Thoracic aorta (tissue), 2 donors: ENCODE measurements around the gene SUGP2. TPM values are rescaled to one million over a fixed set of nuclear protein-coding genes. Genes with fewer than 3 reads are reported as not detected.

Experiments
- ATAC-seq: fragments of 150-250 bp; one replicate; pipeline ENCODE4 v1.8.0; 2017; ENCODE audit warnings: low read depth; ENCODE audit not compliant: insufficient number of reproducible peaks, low FRiP score
- DNase-seq: peaks from one replicate; pipeline ENCODE4 v3.0.0-alpha.2; 2020; ENCODE audit warnings: low spot score
- H3K27ac ChIP-seq, 2 donors: fragments of 200-600 bp; sonication (generic); 1 replicate in 1 of 2; 2 replicates in 1 of 2; pipeline ENCODE4 v1.5.1; 2016; ENCODE audit warnings: mild to moderate bottlenecking in 2 of 2, moderate library complexity in 2 of 2
- H3K27me3 ChIP-seq: fragments of 200-600 bp; sonication (generic); replicated peaks from 2 replicates; pipeline ENCODE4 v1.6.0; 2016; ENCODE audit warnings: mild to moderate bottlenecking; ENCODE audit not compliant: insufficient read depth
- H3K36me3 ChIP-seq: fragments of 200-600 bp; sonication (generic); one replicate; pipeline ENCODE4 v1.5.1; 2016
- H3K4me1 ChIP-seq, 2 donors: fragments of 200-600 bp; sonication (generic); 1 replicate in 1 of 2; 2 replicates in 1 of 2; pipeline versions ENCODE4 v1.5.1 to v1.6.0; 2016; ENCODE audit warnings: low read depth in 2 of 2, mild to moderate bottlenecking in 1 of 2; ENCODE audit not compliant: control insufficient read depth in 1 of 2
- H3K4me3 ChIP-seq: fragments of 200-600 bp; sonication (generic); 2 replicates; pipeline ENCODE4 v1.5.1; 2016; ENCODE audit warnings: mild to moderate bottlenecking
- H3K9me3 ChIP-seq: fragments of 200-600 bp; sonication (generic); 2 replicates; pipeline ENCODE4 v1.5.1; 2016
- total RNA-seq, 2 donors: library from RNA; depleted of rRNA; stranded (reverse); fragments of >200 nt; gene quantifications; one replicate each; pipeline versions ENCODE4 v1.1.0 to v1.2.3, GENCODE V29; 2016
- TF ChIP-seq, protein P1 (sequence below): fragments of 200-600 bp; sonication (generic); IDR thresholded peaks from one replicate; pipeline ENCODE4 v1.5.1; 2019; ENCODE audit warnings: antibody characterized with exemption

SUGP2 gene
- total RNA-seq, 2 donors from 2014 or later = 42.6 to 57.5 TPM

DNA sequence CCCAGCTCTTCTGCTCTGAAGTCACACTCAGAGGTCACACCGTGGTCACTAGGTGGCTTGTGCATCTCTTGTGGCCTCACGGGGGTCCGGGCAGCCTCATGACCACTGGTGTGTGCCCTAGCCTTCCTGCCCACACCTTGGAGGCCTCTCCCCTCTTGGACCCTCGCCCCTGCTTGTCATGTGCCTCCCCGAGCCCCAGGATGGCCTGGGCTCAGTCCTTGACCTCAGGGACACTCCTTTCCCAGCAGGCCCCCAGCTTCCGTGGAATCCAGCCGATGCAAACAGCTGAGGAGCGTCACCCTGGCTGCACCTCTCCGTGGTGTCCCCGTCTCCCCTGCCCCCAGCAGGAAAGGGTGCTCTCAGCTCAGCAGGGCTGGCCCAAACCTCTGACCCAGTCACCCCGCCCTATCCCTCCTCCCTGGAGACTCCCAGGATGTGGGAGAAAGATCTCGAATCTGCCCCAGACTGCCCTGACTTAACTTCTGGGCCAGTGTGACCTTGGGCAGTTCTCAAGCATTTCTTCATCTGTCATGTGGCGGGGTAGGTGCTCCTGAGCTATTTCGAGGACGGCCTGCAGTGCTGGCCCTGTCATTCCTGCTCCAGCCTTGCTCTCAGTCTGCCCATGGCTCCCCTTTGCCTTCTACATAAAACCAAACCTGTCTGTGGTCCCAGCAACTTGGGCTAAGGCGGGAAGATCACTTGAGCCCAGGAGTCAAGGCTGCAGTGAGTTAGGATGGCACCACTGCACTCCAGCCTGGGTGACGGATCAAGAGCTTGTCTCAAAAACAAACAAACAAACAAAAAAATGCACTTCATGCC, 25.9 kb upstream of the SUGP2 start:
- DNase-seq (no peak), ATAC-seq (no peak)
- Histone ChIP-seq H3K4me1 (peaks cover 0 to under 1% of the 10 kb centered on the region in 2 donors), H3K4me3 (no peak overlapping the region), H3K9me3 (no peaks in the 10 kb centered on the region), H3K27ac (no peak overlapping the region), H3K36me3 (no peaks in the 10 kb centered on the region), H3K27me3 (no peaks in the 10 kb centered on the region)
- TF ChIP-seq, protein P1, sequence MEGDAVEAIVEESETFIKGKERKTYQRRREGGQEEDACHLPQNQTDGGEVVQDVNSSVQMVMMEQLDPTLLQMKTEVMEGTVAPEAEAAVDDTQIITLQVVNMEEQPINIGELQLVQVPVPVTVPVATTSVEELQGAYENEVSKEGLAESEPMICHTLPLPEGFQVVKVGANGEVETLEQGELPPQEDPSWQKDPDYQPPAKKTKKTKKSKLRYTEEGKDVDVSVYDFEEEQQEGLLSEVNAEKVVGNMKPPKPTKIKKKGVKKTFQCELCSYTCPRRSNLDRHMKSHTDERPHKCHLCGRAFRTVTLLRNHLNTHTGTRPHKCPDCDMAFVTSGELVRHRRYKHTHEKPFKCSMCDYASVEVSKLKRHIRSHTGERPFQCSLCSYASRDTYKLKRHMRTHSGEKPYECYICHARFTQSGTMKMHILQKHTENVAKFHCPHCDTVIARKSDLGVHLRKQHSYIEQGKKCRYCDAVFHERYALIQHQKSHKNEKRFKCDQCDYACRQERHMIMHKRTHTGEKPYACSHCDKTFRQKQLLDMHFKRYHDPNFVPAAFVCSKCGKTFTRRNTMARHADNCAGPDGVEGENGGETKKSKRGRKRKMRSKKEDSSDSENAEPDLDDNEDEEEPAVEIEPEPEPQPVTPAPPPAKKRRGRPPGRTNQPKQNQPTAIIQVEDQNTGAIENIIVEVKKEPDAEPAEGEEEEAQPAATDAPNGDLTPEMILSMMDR = no peak

DNA sequence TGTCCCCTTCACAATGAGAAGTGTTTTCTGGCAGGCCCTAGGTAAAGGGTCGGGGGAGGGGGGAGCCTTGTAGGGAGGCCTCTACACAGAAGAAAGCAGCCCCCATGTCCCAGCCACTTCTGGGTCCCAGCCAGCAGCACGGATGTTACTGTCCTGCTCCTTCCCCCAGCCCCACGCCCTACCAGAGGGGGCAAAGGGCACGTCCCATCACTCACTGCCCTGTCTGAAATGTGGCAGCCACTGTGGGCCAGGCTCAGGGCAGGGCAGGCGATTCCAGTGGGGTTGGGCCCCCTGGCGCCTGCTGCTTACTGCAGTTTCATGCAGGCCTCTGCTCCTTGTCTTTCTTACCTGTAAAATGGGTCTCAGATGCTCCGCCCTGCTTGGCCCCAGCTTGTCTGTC, 24.4 kb upstream of the SUGP2 start:
- Histone ChIP-seq H3K4me1 (no peaks in the 10 kb centered on the region), H3K4me3 (no peak overlapping the region), H3K36me3 (peaks cover under 1% of the 10 kb centered on the region), H3K27ac (no peak overlapping the region), H3K27me3 (no peaks in the 10 kb centered on the region), H3K9me3 (no peaks in the 10 kb centered on the region)
- DNase-seq = no peak
- TF ChIP-seq, protein P1 = no peak
- no peak for ATAC-seq

DNA sequence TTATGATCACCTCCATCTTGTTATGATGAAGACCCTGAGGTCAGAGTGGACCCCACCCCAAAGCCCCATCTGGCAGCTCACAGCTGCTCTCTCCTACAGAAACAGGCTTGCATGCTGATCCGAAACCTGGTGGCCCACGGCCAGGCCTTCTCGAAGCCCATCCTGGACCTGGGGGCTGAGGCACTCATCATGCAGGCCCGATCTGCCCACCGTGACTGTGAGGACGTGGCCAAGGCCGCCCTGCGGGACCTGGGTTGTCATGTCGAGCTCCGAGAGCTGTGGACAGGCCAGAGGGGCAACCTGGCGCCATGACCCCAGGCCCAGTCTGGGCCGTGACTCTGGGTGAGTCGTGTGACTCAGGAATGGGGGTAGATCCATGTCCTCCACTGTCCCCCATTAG, 24.0 kb upstream of the SUGP2 start:
- Histone ChIP-seq H3K9me3 (no peaks in the 10 kb centered on the region), H3K4me3 (no peak overlapping the region), H3K27ac (no peak overlapping the region), H3K36me3 (peaks cover 4% of the 10 kb centered on the region), H3K27me3 (no peaks in the 10 kb centered on the region), H3K4me1 (no peaks in the 10 kb centered on the region)
- TF ChIP-seq, protein P1 = no peak
- ATAC-seq = no peak
- DNase-seq = no peak

DNA sequence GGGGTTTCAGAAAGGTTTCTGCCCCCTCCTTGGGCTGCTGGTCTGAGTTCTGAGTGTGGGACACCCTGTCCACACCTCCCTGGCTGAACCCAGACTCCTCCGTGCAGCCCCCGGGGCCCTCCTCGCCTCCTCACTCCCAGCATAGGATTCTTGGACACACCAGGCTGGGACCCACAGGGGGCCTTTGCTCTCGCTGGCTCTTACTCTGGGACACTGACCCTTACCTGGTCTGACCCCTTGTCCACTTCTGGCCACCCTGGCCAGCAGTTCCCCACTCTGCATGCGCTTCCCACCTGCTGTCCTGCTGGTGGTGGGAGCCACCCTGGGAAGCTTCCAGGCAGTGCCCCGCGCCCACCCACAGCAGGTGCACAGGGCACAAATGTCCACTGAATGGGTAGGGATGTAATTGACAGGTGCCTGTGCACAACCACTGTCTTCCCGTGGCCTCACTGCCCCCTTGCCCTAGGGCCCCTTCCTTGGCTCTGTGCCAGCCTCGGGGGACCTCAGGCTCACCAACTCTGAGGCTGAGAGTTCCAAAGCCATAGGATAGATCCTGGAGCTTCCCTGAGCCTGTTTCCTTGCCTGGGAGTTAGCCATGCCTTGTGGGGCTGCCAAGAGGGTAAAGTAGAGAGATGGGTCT, 23.4 kb upstream of the SUGP2 start:
- no peak overlapping the region for H3K4me3 ChIP-seq
- H3K27ac ChIP-seq = no peak overlapping the region
- no peaks in the 10 kb centered on the region for H3K4me1 ChIP-seq
- H3K36me3 ChIP-seq = peaks cover 10% of the 10 kb centered on the region
- DNase-seq = no peak
- no peaks in the 10 kb centered on the region for H3K27me3 ChIP-seq
- no peaks in the 10 kb centered on the region for H3K9me3 ChIP-seq
- ATAC-seq = no peak
- TF ChIP-seq, protein P1 = no peak

DNA sequence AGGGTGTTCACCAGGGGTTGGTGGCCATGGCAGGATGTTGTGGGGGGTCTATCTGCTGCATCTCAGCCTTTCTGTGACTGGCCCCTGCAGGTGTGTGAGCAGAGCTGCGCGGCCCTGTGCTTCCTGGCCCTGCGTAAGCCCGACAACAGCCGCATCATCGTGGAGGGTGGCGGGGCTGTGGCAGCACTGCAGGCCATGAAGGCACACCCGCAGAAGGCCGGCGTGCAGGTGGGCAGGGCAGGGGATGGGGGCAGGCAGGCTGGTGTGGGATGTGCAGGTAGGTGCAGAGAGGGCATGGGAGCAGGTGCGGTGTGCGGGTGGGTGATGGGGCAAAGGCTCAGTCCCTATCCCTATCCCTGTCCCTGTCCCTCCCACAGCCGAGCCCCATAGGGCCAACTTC, 22.4 kb upstream of the SUGP2 start:
- no peaks in the 10 kb centered on the region for H3K4me1 ChIP-seq
- ATAC-seq = no peak
- H3K9me3 ChIP-seq = no peaks in the 10 kb centered on the region
- H3K27ac ChIP-seq = no peak overlapping the region
- H3K36me3 ChIP-seq = peaks cover 12% of the 10 kb centered on the region
- no peak for DNase-seq
- no peak overlapping the region for H3K4me3 ChIP-seq
- H3K27me3 ChIP-seq = no peaks in the 10 kb centered on the region
- TF ChIP-seq, protein P1 = no peak
